H1 (cell line): Measurements from ENCODE around the gene OR1L8. TPM values are rescaled to one million over a fixed set of nuclear protein-coding genes. Genes with fewer than 3 reads are reported as not detected.

ENCODE experiments used
- CTCF ChIA-PET: fragments of 300-600 bp; sonication (Branson Sonifier 250); formaldehyde crosslinking; loops from one replicate; lab custom pipeline; 2021; ENCODE audit not compliant: partially characterized antibody; lab: Charles Lee
- POLR2A ChIA-PET: fragments of 300-600 bp; sonication (Branson Sonifier 250); formaldehyde crosslinking; loops from one replicate; lab custom pipeline; 2021; ENCODE audit warnings: inconsistent platforms; ENCODE audit not compliant: partially characterized antibody; lab: Charles Lee
- DNase-seq, 2 experiments: peaks; one replicate each; pipeline versions ENCODE4 v3.0.0 to v3.0.0-alpha.2; 2010 to 2022; ENCODE audit warnings: low spot score in 2 of 2, low read depth in 1 of 2, mixed read lengths in 1 of 2
- FAIRE-seq: peaks from 2 replicates; lab custom pipeline; 2011; peaks lifted over from hg19 to GRCh38; lab: Jason Lieb, UNC
- H2AFZ ChIP-seq: 2 replicates; pipeline ENCODE4 v1.8.1; 2012; ENCODE audit warnings: low read length, inconsistent platforms
- H2AK5ac ChIP-seq: 2 replicates; pipeline ENCODE4 v1.6.1; 2013; ENCODE audit warnings: low read depth, low read length
- H2BK120ac ChIP-seq: replicated peaks from 2 replicates; pipeline ENCODE3; 2013; ENCODE audit warnings: low read depth, low read length, inconsistent platforms
- H2BK12ac ChIP-seq: 2 replicates; pipeline ENCODE4 v1.6.1; 2013; ENCODE audit warnings: low read depth, low read length
- H2BK15ac ChIP-seq: 2 replicates; pipeline ENCODE4 v1.6.1; 2013; ENCODE audit warnings: low read length
- H2BK20ac ChIP-seq: 2 replicates; pipeline ENCODE4 v1.6.1; 2013; ENCODE audit warnings: low read length
- H2BK5ac ChIP-seq: 2 replicates; pipeline ENCODE4 v1.6.1; 2013; ENCODE audit warnings: low read depth, low read length
- H3K14ac ChIP-seq: 2 replicates; pipeline ENCODE4 v1.6.1; 2013; ENCODE audit warnings: inconsistent platforms; ENCODE audit not compliant: insufficient read length
- H3K18ac ChIP-seq: 2 replicates; pipeline ENCODE4 v1.6.1; 2013; ENCODE audit warnings: low read length; ENCODE audit errors: extremely low read depth
- H3K23ac ChIP-seq: 2 replicates; pipeline ENCODE4 v1.6.1; 2013; ENCODE audit warnings: inconsistent platforms; ENCODE audit not compliant: insufficient read length
- H3K23me2 ChIP-seq: 2 replicates; pipeline ENCODE4 v1.6.1; 2013; ENCODE audit warnings: low read depth, low read length
- H3K27ac ChIP-seq: 2 replicates; pipeline ENCODE4 v1.6.1; 2011; ENCODE audit warnings: low read depth, low read length, inconsistent platforms
- H3K27me3 ChIP-seq, 4 experiments: replicated peaks in 1 of 4; 1 replicate in 1 of 4; 2 replicates in 3 of 4; pipeline versions ENCODE4 v1.6.1 to v1.8.1; 2011 to 2013; ENCODE audit warnings: low read length in 3 of 4, mild to moderate bottlenecking in 3 of 4, inconsistent platforms in 2 of 4, mixed read lengths in 2 of 4, moderate library complexity in 1 of 4; ENCODE audit not compliant: control insufficient read depth in 3 of 4, insufficient read depth in 3 of 4; ENCODE audit errors: extremely low read depth in 1 of 4
- H3K36me3 ChIP-seq, 4 experiments: 2 replicates each; pipeline versions ENCODE4 v1.6.1 to v1.8.1; 2011 to 2013; ENCODE audit warnings: mild to moderate bottlenecking in 4 of 4, low read length in 3 of 4, moderate library complexity in 2 of 4, control low read depth in 1 of 4, inconsistent platforms in 1 of 4; ENCODE audit not compliant: insufficient read depth in 4 of 4, control insufficient read depth in 2 of 4
- H3K4ac ChIP-seq: replicated peaks from 2 replicates; pipeline ENCODE3; 2013; ENCODE audit warnings: low read length, low read depth, mixed read lengths, inconsistent platforms; ENCODE audit not compliant: insufficient read length
- H3K4me1 ChIP-seq, 4 experiments: replicated peaks in 1 of 4; 1 replicate in 1 of 4; 2 replicates in 3 of 4; pipeline versions ENCODE4 v1.6.1 to v1.8.1; 2011 to 2013; ENCODE audit warnings: low read length in 3 of 4, inconsistent platforms in 2 of 4, mixed read lengths in 1 of 4; ENCODE audit not compliant: insufficient read depth in 4 of 4, control insufficient read depth in 3 of 4
- H3K4me2 ChIP-seq, 2 experiments: 2 replicates each; pipeline versions ENCODE4 v1.6.1 to v1.8.1; 2011 to 2013; ENCODE audit warnings: low read depth in 2 of 2, low read length in 2 of 2, control low read depth in 1 of 2, inconsistent platforms in 1 of 2, mild to moderate bottlenecking in 1 of 2; ENCODE audit not compliant: insufficient read depth in 1 of 2
- H3K4me3 ChIP-seq, 4 experiments: fragments of 200-600, 300-600 bp in 1 of 4; sonication (generic), shearing (Covaris generic), sonication (Bioruptor Twin) in 1 of 4; 2 replicates each; pipeline versions ENCODE4 v1.5.1 to v1.8.1; 2011 to 2016; ENCODE audit warnings: low read length in 4 of 4, low read depth in 3 of 4, control low read depth in 2 of 4, inconsistent platforms in 2 of 4, mild to moderate bottlenecking in 2 of 4, mixed read lengths in 1 of 4, moderate library complexity in 1 of 4; ENCODE audit not compliant: insufficient read depth in 2 of 4; ENCODE audit errors: extremely low read depth in 1 of 4
- H3K56ac ChIP-seq: replicated peaks from 2 replicates; pipeline ENCODE3; 2013; ENCODE audit warnings: low read depth, mild to moderate bottlenecking, mixed read lengths, low read length, inconsistent platforms; ENCODE audit not compliant: insufficient read length
- H3K79me1 ChIP-seq: 2 replicates; pipeline ENCODE4 v1.6.1; 2013; ENCODE audit warnings: low read depth, low read length, control low read depth
- H3K79me2 ChIP-seq, 2 experiments: 2 replicates each; pipeline versions ENCODE4 v1.6.1 to v1.8.1; 2012 to 2013; ENCODE audit warnings: low read length in 2 of 2, mild to moderate bottlenecking in 2 of 2, inconsistent platforms in 1 of 2; ENCODE audit not compliant: insufficient read depth in 2 of 2, control insufficient read depth in 1 of 2
- H3K9ac ChIP-seq, 4 experiments: replicated peaks in 1 of 4; 1 replicate in 1 of 4; 2 replicates in 3 of 4; pipeline versions ENCODE4 v1.6.1 to v1.8.1; 2011 to 2013; ENCODE audit warnings: low read depth in 3 of 4, low read length in 3 of 4, control low read depth in 2 of 4, mild to moderate bottlenecking in 2 of 4, moderate library complexity in 2 of 4, inconsistent platforms in 1 of 4; ENCODE audit errors: extremely low read depth in 1 of 4
- H3K9me3 ChIP-seq, 2 experiments: 2 replicates each; pipeline versions ENCODE4 v1.6.1 to v1.8.1; 2012 to 2013; ENCODE audit warnings: mild to moderate bottlenecking in 2 of 2, moderate library complexity in 2 of 2, control low read depth in 1 of 2, inconsistent platforms in 1 of 2, low read depth in 1 of 2, low read length in 1 of 2, mixed read lengths in 1 of 2; ENCODE audit not compliant: insufficient read depth in 2 of 2
- H4K20me1 ChIP-seq, 2 experiments: replicated peaks in 1 of 2; 2 replicates each; pipeline versions ENCODE3 to v1.8.1; 2011 to 2013; ENCODE audit warnings: inconsistent platforms in 2 of 2, low read length in 2 of 2, mild to moderate bottlenecking in 1 of 2; ENCODE audit not compliant: insufficient read depth in 2 of 2, control insufficient read depth in 1 of 2
- H4K5ac ChIP-seq: 2 replicates; pipeline ENCODE4 v1.6.1; 2013; ENCODE audit warnings: low read length, low read depth, mixed read lengths, inconsistent platforms; ENCODE audit not compliant: insufficient read length
- H4K8ac ChIP-seq: 2 replicates; pipeline ENCODE4 v1.8.0; 2013; ENCODE audit warnings: mild to moderate bottlenecking, moderate library complexity, low read length, inconsistent platforms; ENCODE audit not compliant: insufficient read depth; ENCODE audit errors: extremely low read depth
- H4K91ac ChIP-seq: replicated peaks from 2 replicates; pipeline ENCODE3; 2013; ENCODE audit warnings: low read length, mixed read lengths, inconsistent platforms; ENCODE audit not compliant: insufficient read length
- BACH1 ChIP-seq: IDR thresholded peaks from 2 replicates; pipeline ENCODE4 v1.6.1; 2012; ENCODE audit warnings: low read length, improper control_type of control experiment
- CREB1 ChIP-seq: IDR thresholded peaks from 2 replicates; pipeline ENCODE4 v1.6.1; 2012; ENCODE audit warnings: inconsistent platforms
- EGR1 ChIP-seq: IDR thresholded peaks from 2 replicates; pipeline ENCODE4 v1.6.1; 2011; ENCODE audit warnings: low read depth, low read length, borderline replicate concordance
- GABPA ChIP-seq: IDR thresholded peaks from 2 replicates; pipeline ENCODE4 v1.6.1; 2011; ENCODE audit warnings: mild to moderate bottlenecking, low read length, moderate library complexity, borderline replicate concordance; ENCODE audit not compliant: insufficient read depth
- HDAC2 ChIP-seq, 2 experiments: fragments of 300-600 bp in 1 of 2; sonication (generic) in 1 of 2; IDR thresholded peaks; 2 replicates each; pipeline ENCODE4 v1.6.1; 2011 to 2012; ENCODE audit warnings: low read depth in 2 of 2, low read length in 2 of 2, mild to moderate bottlenecking in 2 of 2, moderate library complexity in 2 of 2, borderline replicate concordance in 1 of 2, inconsistent platforms in 1 of 2
- NRF1 ChIP-seq: IDR thresholded peaks from 2 replicates; pipeline ENCODE4 v1.6.1; 2011; ENCODE audit warnings: mild to moderate bottlenecking, low read depth, low read length, improper control_type of control experiment
- WGBS, 2 experiments: shearing (Covaris generic) in 1 of 2; methylation state at CpG; one replicate each; pipeline versions ENCODE4 v1.1.6 to v1.1.7; 2013 to 2015; ENCODE audit warnings: low lambda C conversion rate in 2 of 2, mixed read lengths in 2 of 2, inconsistent platforms in 1 of 2, low coverage in 1 of 2, missing lambda C conversion rate in 1 of 2; ENCODE audit not compliant: insufficient replicate concordance in 2 of 2, insufficient coverage in 1 of 2, insufficient read length in 1 of 2; ENCODE audit errors: extremely low coverage in 1 of 2, missing lambda C conversion rate in 1 of 2; 5-methylcytosine and 5-hydroxymethylcytosine counted together
- polyA plus RNA-seq, 7 experiments: library from polyadenylated mRNA; depleted of rRNA in 3 of 7; stranded (reverse) in 5 of 7; unstranded in 2 of 7; fragments of >200 nt in 5 of 7; fragments of 200-250 nt in 2 of 7; gene quantifications; 1 replicate in 5 of 7; 2 replicates in 1 of 7; 4 replicates in 1 of 7; pipeline versions ENCODE4 v1.2.1 to v1.2.3, GENCODE V29; 2011 to 2013; ENCODE audit warnings: missing spikeins in 2 of 7, mixed read lengths in 2 of 7
- total RNA-seq: library from RNA; stranded (reverse); fragmentation: NEBNext Ultra II Directional; extraction: Animal tissue kit (Norgen Biotek cat#: 25700); gene quantifications from 2 replicates; pipeline ENCODE4 v1.2.1, GENCODE V29; 2021

Gene OR1L8
- total and polyA plus RNA-seq, 2 of the 8 experiments (the other 6 are each of a cell fraction or from before 2014, with no cell fraction given) = not detected

- Histone ChIP-seq H2BK120ac (no peak within 1 kb of the TSS), H4K91ac (no peak within 1 kb of the TSS), H3K27me3 (no peaks in the 10 kb centered on the region), H3K9me3 (peaks cover 39 to 50% of the 10 kb centered on the region in 2 experiments), H3K23ac (no peak within 1 kb of the TSS), H4K8ac (no peak within 1 kb of the TSS), H3K27ac (no peak within 1 kb of the TSS), H2BK12ac (no peak within 1 kb of the TSS), H2BK20ac (no peak within 1 kb of the TSS), H4K5ac (no peak within 1 kb of the TSS), H3K14ac (no peak within 1 kb of the TSS), H2BK5ac (no peak within 1 kb of the TSS), H2AFZ (no peak within 1 kb of the TSS), H3K4me2 (no peak within 1 kb of the TSS), H3K23me2 (no peaks in the 10 kb centered on the region; the same call in 1 of the 2 replicates), H3K9ac (no peak within 1 kb of the TSS), H3K79me1 (no peaks in the 10 kb centered on the region), H3K56ac (no peak within 1 kb of the TSS), H3K18ac (no peak within 1 kb of the TSS), H2BK15ac (no peak within 1 kb of the TSS), H3K4me3 (no peak within 1 kb of the TSS), H4K20me1 (no peaks in the 10 kb centered on the region), H3K4ac (no peak within 1 kb of the TSS), H2AK5ac (no peak within 1 kb of the TSS), H3K4me1 (no peaks in the 10 kb centered on the region), H3K36me3 (no peaks in the 10 kb centered on the region), H3K79me2 (no peaks in the 10 kb centered on the region)
- 68% methylated on average over 2 of the region's 2 CpGs; no CpG with 5 or more reads in 1 of the 2 experiments for WGBS, 2 experiments
- ChIA-PET POLR2A (no interaction called here), CTCF (interaction anchor here (0.6 kb wide), 1 partner anchor 10 kb away, joined by 3 read pairs; no protein-coding TSS in a partner anchor)
- DNase-seq (no peak), FAIRE-seq (no peak)
- TF ChIP-seq GABPA (no peak), NRF1 (no peak), CREB1 (no peak), HDAC2 (IDR thresholded peaks at IDR 0.05; ENCODE audit: borderline replicate concordance in 1 of 2, low read depth in 2 of 2, low read length in 2 of 2) (no peak), BACH1 (no peak), EGR1 (no peak)
Measured at GRCh38 chr9:122552812-122553211, 30.4 kb downstream of the OR1L8 start, which contains the start of gene OR1N2. OR1N2 (plus strand) TSS chr9:122553112; CDS start chr9:122553212, 100 bp downstream.
